ENCODE results near the gene FOSL2. TPM values are rescaled to one million over a fixed set of nuclear protein-coding genes. Genes with fewer than 3 reads are reported as not detected.
A peak's percentile ranks its signal among the peaks of the same experiment; 100 is the strongest.

Gene FOSL2
- total RNA-seq, 1 experiment from 2014 or later: 53.7 TPM

- CTCF ChIA-PET: interaction anchor here (1.4 kb wide), 1 partner anchor 11 kb away, joined by 4 read pairs; no protein-coding TSS in a partner anchor
- TF ChIP-seq CTCF (IDR thresholded peaks at IDR 0.05; ENCODE audit: unreplicated experiment): no peak
- H3K4me3 Mint-ChIP-seq (ENCODE audit: low read depth, unreplicated experiment): no peak overlapping the region
- DNase-seq: no peak
- intact Hi-C loops (cut with micrococcal nuclease; ENCODE audit: unreplicated experiment): no loop called here
- no peaks in the 10 kb centered on the region for H3K27me3 Mint-ChIP-seq (ENCODE audit: unreplicated experiment)
- H3K27ac Mint-ChIP-seq (ENCODE audit: unreplicated experiment): peak overlapping the region; percentile 7
- BruUV-seq (replicated peaks): no TSS peak
- peaks cover 62% of the 10 kb centered on the region for H3K36me3 Mint-ChIP-seq (ENCODE audit: insufficient read depth, unreplicated experiment)
- peaks cover 77% of the 10 kb centered on the region for H3K4me1 Mint-ChIP-seq (ENCODE audit: low read depth, unreplicated experiment)
- no peaks in the 10 kb centered on the region for H3K9me3 Mint-ChIP-seq (ENCODE audit: low read depth, unreplicated experiment)
These were observed 11.4 kb downstream of the FOSL2 start for GRCh38 chr2:28404086-28404485.

GRCh38 chr2:28405537-28405936, 12.9 kb downstream of the FOSL2 start:
- no peak overlapping the region for H3K27ac Mint-ChIP-seq (ENCODE audit: unreplicated experiment)
- no peak for TF ChIP-seq CTCF (IDR thresholded peaks at IDR 0.05; ENCODE audit: unreplicated experiment)
- peaks cover 62% of the 10 kb centered on the region for H3K4me1 Mint-ChIP-seq (ENCODE audit: low read depth, unreplicated experiment)
- no peak overlapping the region for H3K4me3 Mint-ChIP-seq (ENCODE audit: low read depth, unreplicated experiment)
- BruUV-seq (replicated peaks): no TSS peak
- no peaks in the 10 kb centered on the region for H3K9me3 Mint-ChIP-seq (ENCODE audit: low read depth, unreplicated experiment)
- CTCF ChIA-PET: no interaction called here
- H3K36me3 Mint-ChIP-seq (ENCODE audit: insufficient read depth, unreplicated experiment): peaks cover 74% of the 10 kb centered on the region
- intact Hi-C loops (cut with micrococcal nuclease; ENCODE audit: unreplicated experiment): no loop called here
- no peak for DNase-seq
- no peaks in the 10 kb centered on the region for H3K27me3 Mint-ChIP-seq (ENCODE audit: unreplicated experiment)

GRCh38 chr2:28406276-28407096, 13.8 kb downstream of the FOSL2 start:
- Mint-ChIP-seq H3K36me3 (ENCODE audit: insufficient read depth, unreplicated experiment) (peaks cover 81% of the 10 kb centered on the region), H3K4me3 (ENCODE audit: low read depth, unreplicated experiment) (no peak overlapping the region), H3K27me3 (ENCODE audit: unreplicated experiment) (no peaks in the 10 kb centered on the region), H3K27ac (ENCODE audit: unreplicated experiment) (peak overlapping the region; percentile 55), H3K9me3 (ENCODE audit: low read depth, unreplicated experiment) (no peaks in the 10 kb centered on the region), H3K4me1 (ENCODE audit: low read depth, unreplicated experiment) (peaks cover 57% of the 10 kb centered on the region)
- CTCF ChIA-PET: interaction anchor here (0.6 to 1.2 kb wide), 3 partner anchors 8 to 724 kb away, joined by 3 to 7 read pairs (median 3); no protein-coding TSS in a partner anchor
- no peak for TF ChIP-seq CTCF (IDR thresholded peaks at IDR 0.05; ENCODE audit: unreplicated experiment)
- no TSS peak for BruUV-seq (replicated peaks)
- peak; percentile 68 for DNase-seq
- intact Hi-C loops (cut with micrococcal nuclease; ENCODE audit: unreplicated experiment): no loop called here

GRCh38 chr2:28407131-28407975, 14.7 kb downstream of the FOSL2 start:
- BruUV-seq (replicated peaks): no TSS peak
- peaks cover 49% of the 10 kb centered on the region for H3K4me1 Mint-ChIP-seq (ENCODE audit: low read depth, unreplicated experiment)
- peaks cover 81% of the 10 kb centered on the region for H3K36me3 Mint-ChIP-seq (ENCODE audit: insufficient read depth, unreplicated experiment)
- H3K9me3 Mint-ChIP-seq (ENCODE audit: low read depth, unreplicated experiment): no peaks in the 10 kb centered on the region
- TF ChIP-seq CTCF (IDR thresholded peaks at IDR 0.05; ENCODE audit: unreplicated experiment): no peak
- no peak overlapping the region for H3K4me3 Mint-ChIP-seq (ENCODE audit: low read depth, unreplicated experiment)
- no peaks in the 10 kb centered on the region for H3K27me3 Mint-ChIP-seq (ENCODE audit: unreplicated experiment)
- no peak for DNase-seq
- intact Hi-C loops (cut with micrococcal nuclease; ENCODE audit: unreplicated experiment): no loop called here
- CTCF ChIA-PET: interaction anchor here (0.6 to 1.2 kb wide), 2 partner anchors 48 to 725 kb away, joined by 3 to 7 read pairs; no protein-coding TSS in a partner anchor
- H3K27ac Mint-ChIP-seq (ENCODE audit: unreplicated experiment): peak overlapping the region; percentile 55
